ENCODE results near the gene PRR35. TPM values are rescaled to one million over a fixed set of nuclear protein-coding genes. Genes with fewer than 3 reads are reported as not detected.
A peak's percentile ranks its signal among the peaks of the same experiment; 100 is the strongest.

PRR35 gene
- total RNA-seq, 1 donor from 2014 or later: not detected

GRCh38 chr16:564690-565418, 4.7 kb downstream of the PRR35 start:
- DNase-seq (ENCODE audit: low spot score): no peak

DNA sequence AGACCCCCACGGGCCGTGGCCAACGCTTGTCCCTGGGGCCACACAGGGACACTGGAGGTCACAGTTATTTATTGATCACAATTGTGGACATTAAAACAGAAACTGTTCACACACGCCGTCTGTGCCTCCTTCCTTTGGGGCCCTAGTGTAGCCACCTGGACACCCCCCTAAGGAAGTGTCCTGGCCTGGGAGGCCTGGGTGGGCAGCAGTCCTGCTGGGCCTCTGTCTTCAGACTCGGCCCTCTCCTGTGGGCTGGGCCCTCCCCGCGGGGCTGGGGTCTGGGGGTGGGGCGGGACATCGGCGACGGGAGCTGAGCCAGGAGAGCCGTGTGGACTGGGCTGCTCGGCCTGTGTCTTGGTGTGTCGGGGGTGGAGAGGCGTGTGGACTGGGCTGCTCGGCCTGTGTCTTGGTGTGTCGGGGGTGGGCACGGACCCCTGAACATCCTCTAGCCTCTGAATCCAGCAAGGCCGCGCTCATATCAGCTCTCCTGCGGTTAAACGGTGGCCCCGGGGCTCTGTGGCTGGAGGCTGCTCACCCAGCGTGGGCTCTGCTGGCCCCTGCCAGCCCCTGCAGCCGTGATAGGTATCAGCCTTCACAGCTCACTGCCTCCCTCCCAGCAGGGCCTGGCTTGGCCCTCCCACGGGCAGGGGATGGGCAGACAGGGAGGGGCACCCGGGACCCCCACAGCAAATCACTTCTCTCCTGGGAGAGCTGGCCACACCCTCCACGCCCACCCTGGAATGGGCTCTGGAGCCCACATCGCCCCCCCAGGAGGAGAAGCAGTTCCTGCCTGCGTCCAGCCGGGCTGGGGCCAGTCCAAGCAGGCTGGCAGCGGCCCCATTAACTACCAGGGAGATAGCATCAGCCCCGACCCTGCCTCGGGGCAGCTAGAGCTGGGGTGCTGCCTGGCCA, 5.5 kb downstream of the PRR35 start:
- no peak for DNase-seq (ENCODE audit: low spot score)

DNA sequence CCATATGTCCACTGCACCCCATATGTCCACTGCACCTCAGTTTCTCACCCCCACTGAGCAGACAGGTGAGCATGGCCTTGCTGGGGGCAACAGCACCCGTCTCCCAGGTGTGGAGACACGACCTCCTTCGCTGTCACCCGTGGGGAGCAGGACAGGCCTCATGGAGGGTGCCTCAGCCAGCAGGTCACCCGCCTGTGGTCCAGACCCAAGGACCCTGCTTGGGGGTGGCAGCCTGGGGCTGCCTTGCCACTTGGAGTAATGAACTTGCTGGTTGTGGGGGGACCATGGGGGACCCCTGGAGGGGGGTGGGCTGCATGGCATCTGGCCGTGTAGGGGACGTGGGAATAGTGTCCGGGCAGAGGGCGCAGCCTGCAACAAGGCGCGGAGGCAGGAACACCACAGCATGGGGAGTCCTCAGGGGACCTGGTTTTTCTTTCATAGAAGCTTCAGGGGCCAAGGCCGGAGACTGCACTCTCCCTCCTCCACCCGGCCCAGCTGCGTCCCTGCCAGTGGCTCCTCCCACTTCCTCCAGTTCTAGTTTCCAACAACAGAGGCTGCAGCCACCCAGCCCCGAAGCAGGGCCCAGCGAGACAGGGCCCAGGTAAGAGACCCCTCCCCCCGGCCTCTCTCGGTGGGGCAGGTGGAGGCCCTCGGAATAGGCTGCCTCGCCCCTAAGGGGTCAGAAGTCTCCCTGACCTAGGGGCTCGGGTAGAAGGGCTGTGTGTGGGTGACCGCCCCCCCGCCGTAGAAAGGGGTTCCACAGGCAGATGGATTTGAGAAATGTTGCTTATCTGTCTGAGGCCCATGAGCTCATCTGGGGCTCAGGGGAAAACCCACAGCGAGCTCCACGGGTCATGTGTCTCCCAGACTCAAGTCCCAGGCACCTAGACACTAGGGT, 6.5 kb downstream of the PRR35 start, which contains the start of gene NHLRC4:
TSS of gene NHLRC4 (plus strand) at position 531 of the 898 bp plus-strand sequence. CDS start 1,043 bp downstream, outside the sequence.
- peak; percentile 67 for DNase-seq (ENCODE audit: low spot score)

DNA sequence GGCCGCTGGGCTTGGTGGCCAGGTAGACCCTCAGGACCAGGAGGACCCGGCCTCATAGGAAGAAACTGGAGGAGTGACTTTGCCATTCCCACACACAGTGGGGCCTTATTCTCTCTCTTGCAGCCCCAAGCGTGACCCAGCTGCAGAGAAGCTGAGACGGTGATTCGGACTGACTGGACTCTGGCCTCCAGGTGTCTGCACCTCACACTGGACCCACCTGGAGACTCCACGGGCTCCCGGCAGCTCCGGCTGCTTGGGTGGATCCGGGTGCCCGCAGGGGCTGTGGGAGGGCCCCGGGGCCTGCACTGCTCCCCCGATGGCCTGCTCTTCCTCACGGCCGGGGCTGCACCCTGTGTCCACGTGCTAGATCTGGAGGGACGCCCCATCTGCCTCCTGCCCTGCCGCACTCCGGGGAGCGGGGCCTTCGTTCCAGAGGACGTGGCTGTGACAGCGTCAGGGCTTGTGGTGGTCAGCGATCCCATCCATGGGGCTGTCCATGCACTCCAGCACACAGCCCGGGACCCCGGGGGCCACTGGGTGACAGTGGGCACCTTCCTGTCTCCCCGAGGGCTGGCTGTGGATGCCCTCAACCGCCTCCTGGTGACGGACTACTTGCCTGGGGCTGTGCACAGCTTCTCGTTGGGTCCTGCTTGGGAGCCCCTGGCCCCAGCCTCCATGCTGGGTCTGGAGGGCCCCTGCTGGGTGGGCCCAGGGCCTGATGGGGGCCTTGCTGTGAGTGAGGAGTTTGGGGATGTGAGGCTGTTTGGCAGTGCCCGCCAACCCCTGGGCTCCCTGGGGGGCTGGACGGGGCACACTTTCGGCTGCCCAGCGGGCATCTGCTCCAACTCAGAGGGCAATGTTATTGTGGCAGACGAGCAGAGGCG, 7.4 kb downstream of the PRR35 start:
- DNase-seq (ENCODE audit: low spot score): no peak

DNA sequence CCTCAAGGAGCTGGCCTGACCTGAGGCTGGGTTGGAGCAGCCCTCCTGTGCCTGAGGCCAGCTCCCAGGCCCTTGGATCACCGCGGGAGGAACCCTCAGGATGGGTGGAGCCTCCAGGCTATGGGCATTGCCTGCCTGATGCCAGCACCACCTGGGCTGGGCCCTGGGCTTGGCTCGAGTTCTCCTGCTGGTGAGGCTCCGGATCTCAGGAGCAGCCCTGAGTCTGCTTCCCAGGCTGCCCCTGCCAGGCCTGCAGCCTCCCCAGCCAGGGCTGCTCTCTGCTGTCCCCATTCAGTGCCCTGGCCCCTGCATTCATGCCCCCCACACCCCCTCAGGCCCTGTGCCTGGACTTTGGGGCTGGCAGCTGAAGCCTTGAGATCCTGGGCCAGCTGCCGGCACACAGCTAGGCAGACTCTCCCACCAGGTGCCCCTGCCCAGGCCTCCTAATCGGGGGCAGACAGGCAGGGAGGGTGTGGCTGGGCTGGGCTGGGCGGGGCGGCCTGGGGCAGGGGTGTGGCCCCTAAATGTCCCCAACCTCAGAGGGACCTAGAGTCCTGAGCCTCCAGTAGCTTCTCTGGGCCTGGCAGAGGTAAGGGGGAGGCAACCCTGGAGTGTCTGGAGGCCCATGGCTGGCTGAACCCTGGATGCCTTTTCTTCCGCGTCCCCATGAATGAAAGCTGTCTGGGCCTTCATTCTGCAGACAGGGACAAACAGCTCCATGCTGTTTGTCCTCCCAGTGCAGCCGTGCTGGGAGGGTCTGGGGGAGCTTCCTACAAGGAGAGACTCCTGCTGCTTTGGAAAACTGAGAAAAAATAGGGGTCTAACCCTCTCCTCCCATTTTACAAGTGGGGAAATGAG, 8.4 kb downstream of the PRR35 start:
- no peak for DNase-seq (ENCODE audit: low spot score)

DNA sequence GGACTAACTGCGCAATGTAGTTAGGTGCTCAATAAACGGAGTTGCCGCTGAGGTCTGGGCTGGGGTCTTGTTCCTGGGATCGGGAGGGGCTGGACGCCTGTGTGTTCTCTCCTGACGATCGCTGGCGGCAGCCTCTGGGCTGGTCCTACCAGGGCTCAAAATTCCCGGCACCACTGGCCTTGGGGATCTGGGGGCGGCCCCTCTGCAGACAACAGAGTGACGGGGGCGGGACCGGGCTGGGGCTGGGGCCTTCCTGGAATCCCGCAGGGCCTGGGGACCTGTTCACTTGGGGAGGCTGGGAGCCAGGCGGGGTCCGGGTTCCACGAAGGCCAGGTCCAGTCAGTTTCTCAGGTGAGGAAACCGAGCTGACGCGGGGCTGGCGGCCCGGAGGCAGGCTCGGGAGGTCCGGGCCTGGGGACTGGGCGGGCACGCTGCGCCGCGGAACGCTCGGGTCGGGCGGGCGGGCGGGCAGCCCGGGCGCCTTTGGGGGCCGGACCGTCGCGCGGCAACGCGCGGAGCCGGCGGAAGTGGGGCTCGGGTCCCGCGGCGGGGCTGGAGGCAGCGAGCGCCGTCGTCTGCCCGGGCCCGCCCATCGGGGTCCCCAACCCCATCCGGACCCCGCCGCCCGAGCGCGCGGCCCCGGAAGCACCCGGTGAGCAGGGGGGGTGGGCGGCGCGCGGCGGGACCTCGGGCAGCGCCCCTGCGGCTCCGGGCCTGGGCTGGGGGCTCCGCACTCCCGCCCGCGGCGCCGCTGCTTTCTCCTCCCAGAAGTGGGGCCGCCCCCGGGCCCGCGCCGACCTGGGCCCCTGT, 9.5 kb downstream of the PRR35 start, which contains the start of gene PIGQ:
TSS of gene PIGQ (plus strand) at position 524 of the 810 bp plus-strand sequence. CDS start 4,107 bp downstream, outside the sequence.
- DNase-seq (ENCODE audit: low spot score): peak; percentile 35

DNA sequence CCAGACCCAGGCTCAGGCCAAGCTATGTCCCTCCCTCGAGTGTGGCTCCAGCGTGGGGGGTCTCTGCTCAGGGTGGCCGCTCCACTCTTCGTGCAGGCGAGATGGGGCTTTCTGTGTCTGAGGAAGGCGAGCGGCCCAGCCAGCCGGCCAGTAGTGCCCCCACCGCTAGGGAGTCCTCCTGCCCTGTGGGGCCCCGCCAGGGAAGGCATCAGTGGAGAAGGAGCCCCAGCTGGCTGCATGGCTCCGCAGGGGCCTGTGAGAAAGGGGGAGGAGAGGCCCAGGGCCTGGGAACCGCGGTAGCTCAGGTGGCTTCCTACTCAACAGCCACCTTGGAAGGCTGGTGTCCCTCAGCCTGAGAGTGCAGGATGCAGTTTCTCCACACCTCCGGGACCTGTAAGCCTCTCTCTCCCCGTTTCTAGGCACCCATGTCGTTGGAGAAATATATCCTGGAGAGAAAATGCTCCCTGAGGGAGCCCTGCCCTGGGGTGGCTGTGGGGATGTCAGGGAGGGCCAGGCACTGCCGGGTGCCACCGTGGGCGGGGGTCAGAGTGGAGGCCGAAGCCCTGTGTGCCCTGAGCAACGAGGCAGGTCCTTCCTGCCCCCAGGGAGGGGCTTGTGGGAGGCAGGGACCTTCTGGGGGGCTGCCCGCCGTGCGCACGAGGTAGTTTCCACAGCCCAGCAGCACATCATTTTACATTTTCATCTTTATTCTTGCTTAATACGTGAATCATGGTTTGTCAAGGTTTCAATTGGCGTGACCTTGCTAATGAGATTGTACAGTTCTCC, 12.9 kb downstream of the PRR35 start:
- DNase-seq (ENCODE audit: low spot score): no peak

GRCh38 chr16:574021-574760, 14.0 kb downstream of the PRR35 start:
- no peak for DNase-seq (ENCODE audit: low spot score)

- no peak for DNase-seq (ENCODE audit: low spot score)
These were observed 15.4 kb downstream of the PRR35 start for GRCh38 chr16:575354-576196.

GRCh38 chr16:576197-576822, 16.1 kb downstream of the PRR35 start:
- no peak for DNase-seq (ENCODE audit: low spot score)

GRCh38 chr16:576823-577201, 16.6 kb downstream of the PRR35 start:
- DNase-seq (ENCODE audit: low spot score): no peak

GRCh38 chr16:577796-578195, 17.6 kb downstream of the PRR35 start:
- DNase-seq (ENCODE audit: low spot score): no peak

DNA sequence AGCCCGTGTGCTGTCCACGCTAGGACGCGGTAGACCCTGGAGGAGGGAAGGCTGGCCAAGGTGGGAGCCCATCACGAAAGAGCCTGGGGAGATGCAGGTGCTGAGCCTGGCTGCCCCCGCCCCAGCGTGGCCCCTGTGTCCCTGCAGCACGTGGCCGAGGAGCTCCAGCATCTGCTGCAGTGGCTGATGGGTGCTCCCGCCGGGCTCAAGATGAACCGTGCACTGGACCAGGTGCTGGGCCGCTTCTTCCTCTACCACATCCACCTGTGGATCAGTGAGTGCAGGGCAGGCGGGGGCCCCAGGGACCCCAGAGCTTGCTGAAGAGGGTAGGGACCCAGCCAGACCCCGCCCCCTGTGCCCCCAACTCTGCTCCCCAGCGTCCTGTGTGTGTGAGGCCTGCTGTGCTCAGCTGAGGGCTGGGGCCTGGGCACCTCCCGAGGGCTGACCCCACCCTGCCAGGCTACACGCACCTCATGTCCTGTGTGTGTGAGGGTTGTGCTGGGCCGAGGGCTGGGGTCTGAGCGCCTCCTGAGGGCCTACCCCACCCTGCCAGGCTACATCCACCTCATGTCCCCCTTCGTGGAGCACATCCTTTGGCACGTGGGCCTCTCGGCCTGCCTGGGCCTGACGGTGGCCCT, 18.2 kb downstream of the PRR35 start:
- DNase-seq (ENCODE audit: low spot score): no peak

DNA sequence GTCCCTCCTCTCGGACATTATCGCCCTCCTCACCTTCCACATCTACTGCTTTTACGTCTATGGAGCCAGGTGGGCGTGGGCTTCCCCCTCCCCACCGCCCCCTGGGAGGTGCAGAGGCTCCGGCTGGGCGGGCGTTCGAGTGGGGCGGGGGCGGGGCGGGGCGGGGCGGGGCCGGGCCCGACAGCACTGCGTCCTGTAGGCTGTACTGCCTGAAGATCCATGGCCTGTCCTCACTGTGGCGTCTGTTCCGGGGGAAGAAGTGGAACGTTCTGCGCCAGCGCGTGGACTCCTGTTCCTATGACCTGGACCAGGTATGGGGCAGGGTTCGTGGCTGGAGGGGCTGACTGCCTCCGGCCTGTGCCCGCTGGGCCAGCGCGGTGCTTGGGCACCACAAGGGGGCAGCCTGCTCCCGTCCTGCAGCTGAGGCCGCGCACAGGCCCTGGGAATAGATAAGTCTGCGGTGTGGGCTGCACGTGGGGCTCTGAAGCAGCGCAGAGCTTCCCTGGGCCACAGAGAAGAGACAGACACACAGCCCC, 18.7 kb downstream of the PRR35 start:
- peak; percentile 64 for DNase-seq (ENCODE audit: low spot score)

Measured in mucosa of gallbladder (tissue), 1 donor.